Transverse colon (tissue), 4 donors: ENCODE measurements around the gene ENOPH1. TPM values are rescaled to one million over a fixed set of nuclear protein-coding genes. Genes with fewer than 3 reads are reported as not detected.

Source experiments
- DNase-seq: peaks from one replicate; pipeline ENCODE4 v3.0.0-alpha.2; 2019
- H3K27ac ChIP-seq, 4 donors: fragments of 200-600 bp; sonication (generic); 2 replicates each; pipeline ENCODE4 v1.5.1; 2016 to 2018; ENCODE audit warnings: inconsistent platforms in 4 of 4
- H3K27me3 ChIP-seq: fragments of 200-600 bp; sonication (generic); 2 replicates; pipeline ENCODE4 v1.5.1; 2017; ENCODE audit warnings: inconsistent platforms
- H3K36me3 ChIP-seq, 4 donors: fragments of 200-600 bp; sonication (generic); 2 replicates each; pipeline ENCODE4 v1.5.1; 2017 to 2019; ENCODE audit warnings: inconsistent platforms in 4 of 4
- H3K4me1 ChIP-seq, 4 donors: fragments of 200-600 bp; sonication (generic); 2 replicates each; pipeline ENCODE4 v1.5.1; 2017 to 2020; ENCODE audit warnings: inconsistent platforms in 4 of 4
- H3K4me3 ChIP-seq, 4 donors: fragments of 200-600 bp; sonication (generic); 1 replicate in 1 of 4; 2 replicates in 3 of 4; pipeline versions ENCODE4 v1.5.1 to v1.6.1; 2017 to 2019; ENCODE audit warnings: inconsistent platforms in 4 of 4
- H3K9me3 ChIP-seq, 2 donors: fragments of 200-600 bp; sonication (generic); 2 replicates each; pipeline ENCODE4 v1.5.1; 2017 to 2019; ENCODE audit warnings: inconsistent platforms in 2 of 2
- EP300 ChIP-seq: sonication (generic); formaldehyde crosslinking; IDR thresholded peaks from one replicate; pipeline ENCODE4 v1.6.1; 2017; ENCODE audit warnings: antibody characterized with exemption, low read depth
- POLR2A ChIP-seq: fragments of 450-650 bp; IDR thresholded peaks from one replicate; pipeline ENCODE4 v1.6.1; 2016; ENCODE audit warnings: antibody characterized with exemption, mild to moderate bottlenecking, moderate library complexity
- POLR2AphosphoS5 ChIP-seq, 3 donors: sonication (generic); formaldehyde crosslinking; IDR thresholded peaks; one replicate each; pipeline ENCODE4 v1.6.1; 2016; ENCODE audit warnings: antibody characterized with exemption in 3 of 3
- WGBS, 2 donors: methylation state at CpG; one replicate each; pipeline ENCODE4 v1.1.5; 2018; ENCODE audit warnings: low coverage in 1 of 2; 5-methylcytosine and 5-hydroxymethylcytosine counted together
- in situ Hi-C, 4 donors: fragments of 200-750 bp; cut with MboI; loops; one replicate each; pipeline versions ENCODE4 v1.15.0 to v1.15.1; 2017; ENCODE audit warnings: low sequenced_read_pairs in 3 of 4, low pct_ligation_motif_present in 1 of 4, low pct_unique_long_range_greater_than_20kb in 1 of 4
- intact Hi-C: fragments of 100-400 bp; cut with DNase I; formaldehyde crosslinking; loops from one replicate; pipeline ENCODE4 v1.15.1; 2023; ENCODE audit warnings: low total_unique reads
- total RNA-seq, 4 donors: library from RNA; depleted of rRNA; stranded (reverse); fragments of >200 nt; gene quantifications; one replicate each; pipeline ENCODE4 v1.1.0, GENCODE V29; 2016
- TF ChIP-seq, protein P1 (sequence below), 5 experiments: fragments of 200-600 bp in 3 of 5; fragments of 450-650 bp in 2 of 5; sonication (generic) in 3 of 5; IDR thresholded peaks; 1 replicate in 2 of 5; 2 replicates in 3 of 5; pipeline ENCODE4 v1.5.1; 2016 to 2017; ENCODE audit warnings: antibody characterized with exemption in 5 of 5, inconsistent platforms in 3 of 5, mild to moderate bottlenecking in 2 of 5, moderate library complexity in 1 of 5

The ENOPH1 gene
- total RNA-seq, 4 donors from 2014 or later: 0.75 to 21.5 (median 15.8) TPM

DNA sequence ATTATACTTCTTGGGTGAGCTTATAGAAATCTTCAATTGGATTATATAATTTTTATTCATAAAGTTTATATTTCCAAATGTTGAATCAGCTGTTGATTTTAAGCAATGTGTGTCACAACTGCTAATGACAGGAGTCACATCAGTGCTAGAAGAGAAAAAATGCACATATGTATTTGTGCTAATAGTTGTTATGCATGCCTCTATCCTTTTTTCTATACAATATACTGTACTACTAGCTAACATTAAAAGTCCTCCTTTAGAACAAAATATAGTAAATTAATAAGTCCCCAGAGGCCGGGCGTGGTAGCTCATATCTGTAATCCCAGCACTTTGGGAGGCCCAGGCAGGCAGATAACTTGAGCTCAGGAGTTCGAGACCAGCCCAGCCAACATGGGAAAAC lies 32.9 kb upstream of the ENOPH1 start:
- H3K27me3 ChIP-seq: no peaks in the 10 kb centered on the region
- DNase-seq: no peak
- H3K27ac ChIP-seq: no peak overlapping the region
- in situ Hi-C loops: no loop called here
- no peaks in the 10 kb centered on the region for H3K9me3 ChIP-seq
- no peak overlapping the region for H3K4me3 ChIP-seq
- no peaks in the 10 kb centered on the region for H3K36me3 ChIP-seq
- no peaks in the 10 kb centered on the region for H3K4me1 ChIP-seq
- TF ChIP-seq, protein P1, sequence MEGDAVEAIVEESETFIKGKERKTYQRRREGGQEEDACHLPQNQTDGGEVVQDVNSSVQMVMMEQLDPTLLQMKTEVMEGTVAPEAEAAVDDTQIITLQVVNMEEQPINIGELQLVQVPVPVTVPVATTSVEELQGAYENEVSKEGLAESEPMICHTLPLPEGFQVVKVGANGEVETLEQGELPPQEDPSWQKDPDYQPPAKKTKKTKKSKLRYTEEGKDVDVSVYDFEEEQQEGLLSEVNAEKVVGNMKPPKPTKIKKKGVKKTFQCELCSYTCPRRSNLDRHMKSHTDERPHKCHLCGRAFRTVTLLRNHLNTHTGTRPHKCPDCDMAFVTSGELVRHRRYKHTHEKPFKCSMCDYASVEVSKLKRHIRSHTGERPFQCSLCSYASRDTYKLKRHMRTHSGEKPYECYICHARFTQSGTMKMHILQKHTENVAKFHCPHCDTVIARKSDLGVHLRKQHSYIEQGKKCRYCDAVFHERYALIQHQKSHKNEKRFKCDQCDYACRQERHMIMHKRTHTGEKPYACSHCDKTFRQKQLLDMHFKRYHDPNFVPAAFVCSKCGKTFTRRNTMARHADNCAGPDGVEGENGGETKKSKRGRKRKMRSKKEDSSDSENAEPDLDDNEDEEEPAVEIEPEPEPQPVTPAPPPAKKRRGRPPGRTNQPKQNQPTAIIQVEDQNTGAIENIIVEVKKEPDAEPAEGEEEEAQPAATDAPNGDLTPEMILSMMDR (IDR thresholded peaks at IDR 0.05): no peak
- TF ChIP-seq POLR2A (no peak), EP300 (no peak), POLR2AphosphoS5 (IDR thresholded peaks at IDR 0.05) (no peak)
- 90% methylated on average over 3 of the region's 3 CpGs; no CpG with 5 or more reads in 1 of the 2 donors for WGBS, 2 donors
- intact Hi-C loops: no loop called here

DNA sequence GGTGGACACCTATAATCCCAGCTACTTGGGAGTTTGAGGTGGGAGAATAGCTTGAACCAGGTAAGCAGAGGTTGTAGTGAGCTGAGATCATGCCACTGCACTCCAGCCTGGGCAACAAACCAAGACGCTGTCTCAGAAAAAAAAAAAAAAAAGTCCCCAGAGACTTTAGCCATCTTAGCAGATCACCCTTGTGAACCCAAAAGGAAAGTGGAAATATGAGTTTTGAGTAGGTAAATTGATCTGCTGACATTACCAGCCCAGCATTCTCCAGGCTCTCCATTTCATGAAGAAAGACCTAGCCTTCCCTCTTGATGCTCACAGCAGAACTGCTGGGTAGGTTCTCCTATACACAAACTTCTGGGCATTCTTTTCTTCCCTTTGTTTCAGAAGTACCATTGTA lies 32.1 kb upstream of the ENOPH1 start:
- Histone ChIP-seq H3K9me3 (no peaks in the 10 kb centered on the region), H3K4me1 (no peaks in the 10 kb centered on the region), H3K36me3 (no peaks in the 10 kb centered on the region), H3K27ac (no peak overlapping the region), H3K4me3 (no peak overlapping the region), H3K27me3 (no peaks in the 10 kb centered on the region)
- 80% methylated on average over 1 of the region's 1 CpG; no CpG with 5 or more reads in 1 of the 2 donors for WGBS, 2 donors
- intact Hi-C loops: no loop called here
- in situ Hi-C loops: no loop called here
- TF ChIP-seq EP300 (no peak), POLR2A (no peak), POLR2AphosphoS5 (IDR thresholded peaks at IDR 0.05) (no peak)
- TF ChIP-seq, protein P1 (IDR thresholded peaks at IDR 0.05): no peak
- DNase-seq: no peak

DNA sequence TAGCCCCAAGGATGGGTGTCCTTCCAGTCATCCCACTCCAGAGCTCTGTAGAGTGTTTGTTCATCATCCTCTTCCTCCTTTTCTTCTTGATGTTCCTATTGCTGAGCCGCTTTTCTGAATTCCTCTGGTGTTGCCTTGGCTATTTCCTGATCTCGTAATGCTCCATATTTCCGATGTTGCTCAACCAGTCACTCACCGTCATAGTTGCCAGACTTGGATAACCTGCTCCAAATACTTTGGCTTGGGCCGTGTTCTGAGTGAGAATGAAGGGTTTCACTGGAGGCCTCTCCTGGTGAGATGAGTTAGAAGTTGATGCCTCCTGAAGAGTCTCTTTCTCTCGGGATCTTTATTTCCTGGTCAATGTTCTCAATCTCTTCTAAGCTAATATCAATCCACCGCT lies 28.8 kb upstream of the ENOPH1 start:
- H3K4me1 ChIP-seq: no peaks in the 10 kb centered on the region
- WGBS, 2 donors: 93 to 97% methylated on average over 4 to 7 of the region's 7 CpGs
- no peak for TF ChIP-seq POLR2AphosphoS5 (IDR thresholded peaks at IDR 0.05)
- TF ChIP-seq POLR2A: no peak
- TF ChIP-seq EP300: no peak
- TF ChIP-seq, protein P1 (IDR thresholded peaks at IDR 0.05): no peak
- no peaks in the 10 kb centered on the region for H3K36me3 ChIP-seq
- in situ Hi-C loops (no loop called here), intact Hi-C loops (no loop called here)
- H3K9me3 ChIP-seq: no peaks in the 10 kb centered on the region
- no peak overlapping the region for H3K4me3 ChIP-seq
- no peaks in the 10 kb centered on the region for H3K27me3 ChIP-seq
- no peak overlapping the region for H3K27ac ChIP-seq
- DNase-seq: no peak

DNA sequence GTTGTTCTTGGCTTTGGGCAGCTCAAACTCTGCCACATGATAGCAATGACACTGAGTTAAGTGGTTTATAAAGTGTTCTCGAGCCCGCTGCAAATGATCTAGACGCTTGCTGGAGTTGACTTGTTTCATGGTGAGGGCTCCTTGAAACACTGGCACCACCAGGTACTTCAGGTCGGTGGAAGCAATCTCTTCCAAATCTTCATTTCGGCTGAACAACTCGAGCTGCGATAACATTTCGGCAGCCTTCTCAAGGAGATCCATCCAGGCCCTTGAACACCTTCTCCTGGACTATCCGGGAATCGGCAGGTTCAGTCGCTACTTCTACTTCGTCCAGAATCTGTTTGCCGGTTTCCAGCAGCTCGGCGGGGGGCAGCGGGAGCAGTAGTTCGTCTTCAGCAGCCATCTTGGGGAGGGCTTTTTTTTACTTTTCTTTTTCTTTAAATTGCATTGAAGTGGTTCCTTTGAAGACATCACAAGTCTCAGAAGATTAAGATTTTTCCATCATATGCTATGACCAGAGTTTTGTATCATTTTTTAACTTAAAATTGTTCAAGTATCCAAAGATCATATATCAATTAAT lies 28.1 kb upstream of the ENOPH1 start:
- Histone ChIP-seq H3K9me3 (no peaks in the 10 kb centered on the region), H3K27me3 (no peaks in the 10 kb centered on the region), H3K4me1 (no peaks in the 10 kb centered on the region), H3K4me3 (no peak overlapping the region), H3K36me3 (no peaks in the 10 kb centered on the region), H3K27ac (no peak overlapping the region)
- intact Hi-C loops (no loop called here), in situ Hi-C loops (no loop called here)
- TF ChIP-seq POLR2AphosphoS5 (IDR thresholded peaks at IDR 0.05): no peak
- TF ChIP-seq POLR2A: no peak
- TF ChIP-seq EP300: no peak
- TF ChIP-seq, protein P1 (IDR thresholded peaks at IDR 0.05): no peak
- 84 to 93% methylated on average over 9 to 17 of the region's 17 CpGs for WGBS, 2 donors
- no peak for DNase-seq
